GM19328 (cell line): Measurements from ENCODE around the gene MRPL28.
"Not testable (repeated sequence)": the region's sequence is repeated elsewhere in the genome, so short reads cannot be mapped to it uniquely, and the experiment has no call there.

Source experiments
- ATAC-seq: cut with Tn5 transposase; IDR thresholded peaks from one replicate; pipeline ENCODE4 v1.9.1; 2021; ENCODE audit warnings: mild to moderate bottlenecking, moderate library complexity; ENCODE audit not compliant: unreplicated experiment

MRPL28 gene

GRCh38 chr16:373848-374615 is 3.7 kb upstream of the MRPL28 start:
- no peak for ATAC-seq

- ATAC-seq: no peak
These were observed 2.8 kb upstream of the MRPL28 start for GRCh38 chr16:373020-373598.

GRCh38 chr16:372302-372983 is 2.1 kb upstream of the MRPL28 start:
- no peak for ATAC-seq

- ATAC-seq: no peak
These were observed 1.4 kb upstream of the MRPL28 start for GRCh38 chr16:371515-372301.

GRCh38 chr16:370979-371514 is 709 bp upstream of the MRPL28 start:
- ATAC-seq: no peak

- ATAC-seq: no peak
These were observed 387 bp downstream of the MRPL28 start for GRCh38 chr16:369866-370436.

GRCh38 chr16:369275-369865 is 968 bp downstream of the MRPL28 start:
- ATAC-seq: no peak

- no peak for ATAC-seq
These were observed 1.8 kb downstream of the MRPL28 start for GRCh38 chr16:368388-369158.

- ATAC-seq: no peak
These were observed 2.9 kb downstream of the MRPL28 start for GRCh38 chr16:367333-367903.

GRCh38 chr16:366476-366875 is 3.9 kb downstream of the MRPL28 start:
- no peak for ATAC-seq

- no peak for ATAC-seq
These were observed 5.5 kb downstream of the MRPL28 start for GRCh38 chr16:364595-365491.

- ATAC-seq: no peak
These were observed 6.4 kb downstream of the MRPL28 start for GRCh38 chr16:363766-364490.

GRCh38 chr16:363110-363765 is 7.1 kb downstream of the MRPL28 start:
- no peak for ATAC-seq

- not testable (repeated sequence) for ATAC-seq
These were observed 7.7 kb downstream of the MRPL28 start for GRCh38 chr16:362702-362999.

- ATAC-seq: no peak
These were observed 8.3 kb downstream of the MRPL28 start for GRCh38 chr16:361872-362701.

GRCh38 chr16:361341-361871 is 8.9 kb downstream of the MRPL28 start:
- ATAC-seq: no peak
